Measurements from ENCODE around the gene LRRTM3.

LRRTM3 gene

DNA sequence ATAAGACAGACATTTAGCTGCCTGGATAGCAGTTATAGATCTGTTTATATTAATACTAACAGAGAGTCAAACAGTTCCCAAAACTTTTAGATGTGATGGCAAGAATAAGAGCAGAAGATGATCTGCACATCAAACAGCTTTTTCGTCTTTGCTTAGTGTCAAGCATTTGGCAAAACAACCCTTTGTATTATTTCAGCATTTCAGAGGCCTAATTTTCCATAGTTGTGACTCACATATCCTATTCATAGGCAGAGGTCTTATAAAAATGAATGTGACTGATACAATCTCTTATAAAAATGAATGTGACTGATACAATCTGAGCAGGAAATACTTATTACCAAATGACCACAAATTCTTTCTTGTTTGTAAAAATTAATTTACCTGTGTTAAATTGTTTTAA, 71.2 kb downstream of the LRRTM3 start:
- Histone ChIP-seq H2AFZ (ENCODE audit: low read depth) (no peak overlapping the region), H3K4me2 (no peak overlapping the region), H3K79me2 (ENCODE audit: insufficient read depth, low read depth) (no peaks in the 10 kb centered on the region), H3K27ac (no peak overlapping the region), H4K20me1 (ENCODE audit: insufficient read depth) (no peaks in the 10 kb centered on the region), H3K27me3 (ENCODE audit: insufficient read depth, low read depth) (no peaks in the 10 kb centered on the region), H3K4me3 (IDR thresholded peaks at IDR 0.05; ENCODE audit: insufficient read depth, low read depth, low read length) (no peak overlapping the region), H3K4me1 (ENCODE audit: low read depth, poor library complexity, severe bottlenecking) (no peaks in the 10 kb centered on the region), H3K36me3 (ENCODE audit: insufficient read depth) (no peaks in the 10 kb centered on the region), H3K9ac (no peak overlapping the region)
- TF ChIP-seq, protein P1, sequence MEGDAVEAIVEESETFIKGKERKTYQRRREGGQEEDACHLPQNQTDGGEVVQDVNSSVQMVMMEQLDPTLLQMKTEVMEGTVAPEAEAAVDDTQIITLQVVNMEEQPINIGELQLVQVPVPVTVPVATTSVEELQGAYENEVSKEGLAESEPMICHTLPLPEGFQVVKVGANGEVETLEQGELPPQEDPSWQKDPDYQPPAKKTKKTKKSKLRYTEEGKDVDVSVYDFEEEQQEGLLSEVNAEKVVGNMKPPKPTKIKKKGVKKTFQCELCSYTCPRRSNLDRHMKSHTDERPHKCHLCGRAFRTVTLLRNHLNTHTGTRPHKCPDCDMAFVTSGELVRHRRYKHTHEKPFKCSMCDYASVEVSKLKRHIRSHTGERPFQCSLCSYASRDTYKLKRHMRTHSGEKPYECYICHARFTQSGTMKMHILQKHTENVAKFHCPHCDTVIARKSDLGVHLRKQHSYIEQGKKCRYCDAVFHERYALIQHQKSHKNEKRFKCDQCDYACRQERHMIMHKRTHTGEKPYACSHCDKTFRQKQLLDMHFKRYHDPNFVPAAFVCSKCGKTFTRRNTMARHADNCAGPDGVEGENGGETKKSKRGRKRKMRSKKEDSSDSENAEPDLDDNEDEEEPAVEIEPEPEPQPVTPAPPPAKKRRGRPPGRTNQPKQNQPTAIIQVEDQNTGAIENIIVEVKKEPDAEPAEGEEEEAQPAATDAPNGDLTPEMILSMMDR (conservative IDR thresholded peaks at IDR 0.05; ENCODE audit: low read depth, low read length) = no peak

DNA sequence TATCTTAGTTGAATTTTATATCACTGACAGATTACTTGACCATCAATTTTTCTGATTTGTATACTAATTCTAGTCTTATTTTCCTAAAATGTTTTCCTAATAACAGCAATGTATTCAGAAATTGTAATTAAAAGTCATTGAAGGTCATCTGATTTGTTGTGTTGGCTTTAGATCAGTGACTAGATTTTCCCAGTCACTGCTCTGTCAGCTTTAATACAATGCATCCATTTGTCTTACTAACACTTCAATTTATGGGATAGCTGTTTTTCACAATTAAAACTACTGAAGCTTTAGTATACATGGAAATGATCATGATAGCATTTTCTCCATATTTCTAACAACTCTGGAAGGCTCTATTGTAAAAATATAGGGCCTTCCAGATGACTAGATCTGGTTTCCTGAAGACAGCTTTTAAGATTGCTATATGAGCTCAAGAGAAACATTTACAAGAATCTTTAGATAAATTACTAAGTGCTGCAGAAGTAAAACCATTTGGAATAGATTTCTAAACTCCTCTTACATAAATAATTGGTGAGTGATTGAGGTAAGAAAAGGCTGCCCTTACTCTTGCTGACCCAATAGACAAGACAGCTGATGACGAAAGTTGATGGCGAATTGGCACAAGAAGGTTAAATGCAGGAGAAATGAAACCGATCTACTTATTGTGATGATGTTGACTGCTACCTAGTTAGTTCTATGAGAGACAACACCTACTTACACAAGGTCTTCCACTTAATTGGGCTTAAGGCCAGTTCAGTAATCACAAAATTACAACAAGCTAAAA, 74.1 kb downstream of the LRRTM3 start:
- Histone ChIP-seq H3K36me3 (ENCODE audit: insufficient read depth) (no peaks in the 10 kb centered on the region), H3K27me3 (ENCODE audit: insufficient read depth, low read depth) (no peaks in the 10 kb centered on the region), H3K4me3 (IDR thresholded peaks at IDR 0.05; ENCODE audit: insufficient read depth, low read depth, low read length) (no peak overlapping the region), H4K20me1 (ENCODE audit: insufficient read depth) (no peaks in the 10 kb centered on the region), H3K4me1 (ENCODE audit: low read depth, poor library complexity, severe bottlenecking) (no peaks in the 10 kb centered on the region), H2AFZ (ENCODE audit: low read depth) (no peak overlapping the region), H3K27ac (no peak overlapping the region), H3K9ac (no peak overlapping the region), H3K4me2 (no peak overlapping the region), H3K79me2 (ENCODE audit: insufficient read depth, low read depth) (no peaks in the 10 kb centered on the region)
- TF ChIP-seq, protein P1 (conservative IDR thresholded peaks at IDR 0.05; ENCODE audit: low read depth, low read length) = no peak

DNA sequence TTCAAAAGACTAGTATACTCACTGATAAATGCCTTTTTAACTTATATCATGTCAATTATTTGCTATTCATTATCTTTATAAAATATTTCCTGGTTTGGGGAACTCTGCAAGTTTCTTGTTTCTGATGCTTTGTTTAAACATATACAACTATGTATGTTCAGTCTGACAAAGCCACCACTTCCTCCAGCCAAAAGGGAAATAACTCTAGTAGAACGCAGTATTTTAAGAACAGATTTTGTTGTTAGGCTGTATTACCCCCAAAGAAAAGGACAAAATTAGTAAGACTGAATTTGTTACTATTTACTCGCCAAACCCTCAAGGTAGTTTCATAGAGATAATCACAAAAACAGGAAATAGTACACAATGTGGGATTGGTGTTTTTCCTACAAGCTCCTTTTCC, 78.9 kb downstream of the LRRTM3 start:
- no peak overlapping the region for H2AFZ ChIP-seq (ENCODE audit: low read depth)
- TF ChIP-seq, protein P1 (conservative IDR thresholded peaks at IDR 0.05; ENCODE audit: low read depth, low read length) = no peak
- H3K9ac ChIP-seq = no peak overlapping the region
- no peaks in the 10 kb centered on the region for H4K20me1 ChIP-seq (ENCODE audit: insufficient read depth)
- H3K36me3 ChIP-seq (ENCODE audit: insufficient read depth) = no peaks in the 10 kb centered on the region
- no peaks in the 10 kb centered on the region for H3K79me2 ChIP-seq (ENCODE audit: insufficient read depth, low read depth)
- no peaks in the 10 kb centered on the region for H3K27me3 ChIP-seq (ENCODE audit: insufficient read depth, low read depth)
- no peaks in the 10 kb centered on the region for H3K4me1 ChIP-seq (ENCODE audit: low read depth, poor library complexity, severe bottlenecking)
- no peak overlapping the region for H3K4me3 ChIP-seq (IDR thresholded peaks at IDR 0.05; ENCODE audit: insufficient read depth, low read depth, low read length)
- H3K27ac ChIP-seq = no peak overlapping the region
- H3K4me2 ChIP-seq = no peak overlapping the region

DNA sequence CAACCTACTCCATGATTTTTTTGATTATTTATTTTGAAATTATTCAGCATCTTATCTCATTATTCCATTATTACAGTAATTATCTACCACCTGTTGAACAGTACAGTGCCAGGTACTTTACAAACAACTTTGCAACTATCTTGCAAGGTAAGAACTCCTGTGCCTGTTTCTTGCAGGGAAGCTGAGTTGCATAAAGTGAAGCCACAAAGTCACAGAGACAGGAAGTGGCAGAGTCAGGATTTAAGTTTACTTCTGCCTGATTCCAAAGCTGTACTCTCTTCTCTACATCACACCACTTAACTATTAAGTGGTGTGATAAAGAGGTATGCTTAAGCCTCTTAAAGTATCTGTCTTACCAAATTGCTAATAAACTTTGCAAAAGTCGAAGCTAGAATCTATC, 80.1 kb downstream of the LRRTM3 start:
- H2AFZ ChIP-seq (ENCODE audit: low read depth) = no peak overlapping the region
- H3K9ac ChIP-seq = no peak overlapping the region
- H3K36me3 ChIP-seq (ENCODE audit: insufficient read depth) = no peaks in the 10 kb centered on the region
- H4K20me1 ChIP-seq (ENCODE audit: insufficient read depth) = no peaks in the 10 kb centered on the region
- H3K27me3 ChIP-seq (ENCODE audit: insufficient read depth, low read depth) = no peaks in the 10 kb centered on the region
- no peak overlapping the region for H3K4me2 ChIP-seq
- TF ChIP-seq, protein P1 (conservative IDR thresholded peaks at IDR 0.05; ENCODE audit: low read depth, low read length) = no peak
- H3K27ac ChIP-seq = no peak overlapping the region
- H3K79me2 ChIP-seq (ENCODE audit: insufficient read depth, low read depth) = no peaks in the 10 kb centered on the region
- H3K4me1 ChIP-seq (ENCODE audit: low read depth, poor library complexity, severe bottlenecking) = no peaks in the 10 kb centered on the region
- no peak overlapping the region for H3K4me3 ChIP-seq (IDR thresholded peaks at IDR 0.05; ENCODE audit: insufficient read depth, low read depth, low read length)

Data from KMS-11 (cell line).